HFFc6 (cell line): ENCODE measurements around the gene EMD. TPM values are rescaled to one million over a fixed set of nuclear protein-coding genes. Genes with fewer than 3 reads are reported as not detected.
"Not testable (repeated sequence)": the region's sequence is repeated elsewhere in the genome, so short reads cannot be mapped to it uniquely, and the experiment has no call there.

ENCODE experiments used
- DNase-seq: peaks from one replicate; pipeline ENCODE4 v3.0.0-alpha.2; 2018
- H3K27ac Mint-ChIP-seq: 2 replicates; pipeline ENCODE4 v1.8.0; 2020; ENCODE audit warnings: mild to moderate bottlenecking, mixed read lengths
- H3K27me3 Mint-ChIP-seq: 2 replicates; pipeline ENCODE4 v1.8.0; 2021; ENCODE audit warnings: mild to moderate bottlenecking, moderate library complexity, mixed read lengths; ENCODE audit not compliant: insufficient read depth
- H3K36me3 Mint-ChIP-seq: 2 replicates; pipeline ENCODE4 v1.8.0; 2021; ENCODE audit warnings: low read depth, mixed read lengths
- H3K4me1 Mint-ChIP-seq: 2 replicates; pipeline ENCODE4 v1.8.0; 2020; ENCODE audit warnings: low read depth, mixed read lengths
- H3K4me3 Mint-ChIP-seq: 2 replicates; pipeline ENCODE4 v1.8.0; 2020; ENCODE audit warnings: mild to moderate bottlenecking, moderate library complexity, mixed read lengths
- H3K9me3 Mint-ChIP-seq: 2 replicates; pipeline ENCODE4 v1.8.0; 2020; ENCODE audit warnings: mild to moderate bottlenecking, mixed read lengths
- long read RNA-seq: library from polyadenylated mRNA; unstranded; transcript quantifications from one replicate; pipeline ENCODE4 v2.0.0, GENCODE V29; 2019
- total RNA-seq, 6 experiments: library from RNA; stranded (reverse); fragmentation: NEBNext Ultra II Directional; extraction: Animal tissue kit (Norgen Biotek cat#: 25700); gene quantifications; 2 replicates in 1 of 6; 3 replicates in 5 of 6; pipeline ENCODE4 v1.2.3, GENCODE V29; 2021
- TF ChIP-seq, protein P1 (sequence below): fragments of 200-600 bp; sonication (generic); IDR thresholded peaks from 2 replicates; pipeline ENCODE4 v1.5.0; 2021; ENCODE audit warnings: antibody characterized with exemption, mild to moderate bottlenecking

Gene EMD
- 100 to 1,000 TPM in 4 of 6 experiments, 10 to 100 TPM in 2; 84.8 to 119 (median 108) TPM for total RNA-seq
- long read RNA-seq, transcript EMD-202 (6 exons, 1,379 nt) = major isoform, 27 of 33 reads
- long read RNA-seq, partial matches to known transcripts = 3 of 33 reads
- long read RNA-seq, other reads (novel, unspliced or antisense) = 1 of 33 reads

DNA sequence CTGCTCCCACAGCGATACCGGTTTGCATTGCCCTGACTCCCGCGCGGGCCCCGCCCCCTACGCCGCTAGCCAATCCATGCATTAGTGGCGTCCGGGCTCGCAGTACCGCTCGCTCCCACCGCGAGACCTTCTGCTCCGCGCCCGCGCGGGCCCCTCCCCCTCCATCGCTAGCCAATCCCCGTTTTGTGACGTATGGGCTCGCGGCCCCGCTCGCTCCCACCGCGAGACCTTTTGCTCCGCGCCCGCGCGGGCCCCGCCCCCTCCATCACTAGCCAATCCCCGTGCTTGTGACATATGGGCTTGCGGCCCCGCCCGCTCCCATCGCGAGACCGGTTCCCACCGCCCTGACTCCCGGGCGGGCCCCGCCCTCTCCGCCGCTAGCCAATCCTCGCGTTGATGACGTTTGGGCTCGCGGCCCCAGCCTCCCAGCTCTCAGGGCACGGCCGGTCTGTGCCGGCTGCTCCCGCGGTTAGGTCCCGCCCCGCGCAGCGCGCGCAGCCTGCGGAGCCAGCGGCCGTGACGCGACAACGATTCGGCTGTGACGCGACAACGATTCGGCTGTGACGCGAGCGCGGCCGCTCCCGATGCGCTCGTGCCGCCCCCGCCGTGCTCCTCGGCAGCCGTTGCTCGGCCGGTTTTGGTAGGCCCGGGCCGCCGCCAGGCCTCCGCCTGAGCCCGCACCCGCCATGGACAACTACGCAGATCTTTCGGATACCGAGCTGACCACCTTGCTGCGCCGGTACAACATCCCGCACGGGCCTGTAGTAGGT lies at the start of gene EMD:
EMD (plus strand) TSS at position 497 of the 770 bp plus-strand sequence; CDS start at position 687, 190 bp downstream.
- peak; percentile 96 for DNase-seq
- peaks cover 3% of the 10 kb centered on the region; the same call in 1 of the 2 replicates for H3K27me3 Mint-ChIP-seq
- H3K36me3 Mint-ChIP-seq = peaks cover 6% of the 10 kb centered on the region; the same call in 1 of the 2 replicates
- H3K27ac Mint-ChIP-seq = peak within 1 kb of the TSS; percentile 94
- no peaks in the 10 kb centered on the region for H3K9me3 Mint-ChIP-seq
- H3K4me1 Mint-ChIP-seq = peaks cover 16% of the 10 kb centered on the region
- peak within 1 kb of the TSS; percentile 91 for H3K4me3 Mint-ChIP-seq
- TF ChIP-seq, protein P1, sequence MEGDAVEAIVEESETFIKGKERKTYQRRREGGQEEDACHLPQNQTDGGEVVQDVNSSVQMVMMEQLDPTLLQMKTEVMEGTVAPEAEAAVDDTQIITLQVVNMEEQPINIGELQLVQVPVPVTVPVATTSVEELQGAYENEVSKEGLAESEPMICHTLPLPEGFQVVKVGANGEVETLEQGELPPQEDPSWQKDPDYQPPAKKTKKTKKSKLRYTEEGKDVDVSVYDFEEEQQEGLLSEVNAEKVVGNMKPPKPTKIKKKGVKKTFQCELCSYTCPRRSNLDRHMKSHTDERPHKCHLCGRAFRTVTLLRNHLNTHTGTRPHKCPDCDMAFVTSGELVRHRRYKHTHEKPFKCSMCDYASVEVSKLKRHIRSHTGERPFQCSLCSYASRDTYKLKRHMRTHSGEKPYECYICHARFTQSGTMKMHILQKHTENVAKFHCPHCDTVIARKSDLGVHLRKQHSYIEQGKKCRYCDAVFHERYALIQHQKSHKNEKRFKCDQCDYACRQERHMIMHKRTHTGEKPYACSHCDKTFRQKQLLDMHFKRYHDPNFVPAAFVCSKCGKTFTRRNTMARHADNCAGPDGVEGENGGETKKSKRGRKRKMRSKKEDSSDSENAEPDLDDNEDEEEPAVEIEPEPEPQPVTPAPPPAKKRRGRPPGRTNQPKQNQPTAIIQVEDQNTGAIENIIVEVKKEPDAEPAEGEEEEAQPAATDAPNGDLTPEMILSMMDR = no peak

DNA sequence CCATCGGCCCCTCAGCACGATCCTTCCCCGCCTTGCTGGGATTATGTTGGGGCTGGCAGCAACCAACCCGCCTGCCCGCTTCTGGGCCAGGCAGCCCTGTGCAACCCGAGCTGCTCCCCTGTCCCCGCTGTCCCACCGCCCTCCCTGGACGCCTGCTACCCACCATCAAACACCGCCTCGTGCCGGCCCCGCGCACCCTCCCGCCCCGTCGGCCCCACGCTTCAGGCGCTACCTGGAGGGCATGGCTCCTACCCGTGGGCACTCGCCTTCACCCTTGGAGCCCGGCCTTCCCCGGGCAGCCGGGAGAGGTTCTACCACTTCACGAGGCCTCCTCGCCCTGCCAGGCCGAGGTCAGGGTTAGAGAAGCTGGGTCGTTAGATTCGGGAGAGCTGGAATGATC lies 46.5 kb upstream of the EMD start:
- Mint-ChIP-seq H3K27me3 (peaks cover 9% of the 10 kb centered on the region; the same call in 1 of the 2 replicates), H3K27ac (no peak overlapping the region), H3K4me3 (no peak overlapping the region), H3K9me3 (no peaks in the 10 kb centered on the region), H3K4me1 (peaks cover 22% of the 10 kb centered on the region), H3K36me3 (no peaks in the 10 kb centered on the region)
- TF ChIP-seq, protein P1 = no peak
- no peak for DNase-seq

DNA sequence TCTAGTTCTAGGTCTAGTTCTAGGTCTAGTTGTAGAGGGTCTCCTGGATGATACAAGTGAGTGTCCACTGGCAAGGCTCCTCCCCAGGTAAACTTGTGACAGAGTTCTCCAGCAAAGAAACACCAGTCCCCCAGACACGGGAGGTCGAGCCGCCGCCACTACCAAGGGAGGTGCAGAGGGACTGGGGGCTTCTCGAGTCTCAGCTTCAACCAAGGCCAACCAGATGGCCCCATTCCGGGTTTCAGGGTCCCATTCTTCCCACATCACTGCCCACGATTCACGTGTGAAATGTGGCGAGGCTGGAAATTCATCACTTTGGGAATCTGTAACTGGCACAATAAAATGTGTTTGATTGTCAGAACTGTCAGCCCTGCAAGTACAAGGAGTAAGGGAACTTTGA lies 46.0 kb upstream of the EMD start:
- Mint-ChIP-seq H3K27ac (no peak overlapping the region), H3K4me1 (peaks cover 19% of the 10 kb centered on the region), H3K36me3 (no peaks in the 10 kb centered on the region), H3K9me3 (no peaks in the 10 kb centered on the region), H3K4me3 (no peak overlapping the region), H3K27me3 (peaks cover 7% of the 10 kb centered on the region; the same call in 1 of the 2 replicates)
- no peak for DNase-seq
- TF ChIP-seq, protein P1 = no peak

DNA sequence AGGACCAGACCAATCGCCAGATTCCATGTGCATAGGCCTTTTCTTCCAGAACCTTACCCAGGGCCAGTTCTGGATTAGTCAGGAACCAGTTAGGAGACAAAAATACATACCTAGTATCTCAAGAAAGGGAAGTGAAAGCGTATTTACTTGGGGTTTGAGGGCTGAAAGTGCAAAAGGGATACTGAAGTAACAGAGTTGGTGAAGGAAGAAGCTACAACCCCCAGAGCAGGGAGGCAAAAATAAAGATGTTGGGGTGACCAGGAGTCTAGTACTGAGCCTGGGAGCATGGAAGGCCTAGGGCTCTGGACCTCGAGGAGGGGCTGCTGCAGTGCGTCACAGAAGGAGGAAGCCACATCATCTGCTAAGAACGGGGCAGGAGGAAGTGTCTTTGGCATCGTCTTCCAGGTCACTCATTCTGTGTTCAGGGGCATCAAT lies 45.2 kb upstream of the EMD start:
- Mint-ChIP-seq H3K27me3 (peaks cover 5% of the 10 kb centered on the region; the same call in 1 of the 2 replicates), H3K4me1 (peaks cover 19% of the 10 kb centered on the region), H3K4me3 (no peak overlapping the region), H3K36me3 (no peaks in the 10 kb centered on the region), H3K9me3 (no peaks in the 10 kb centered on the region), H3K27ac (no peak overlapping the region)
- TF ChIP-seq, protein P1 = no peak
- no peak for DNase-seq

DNA sequence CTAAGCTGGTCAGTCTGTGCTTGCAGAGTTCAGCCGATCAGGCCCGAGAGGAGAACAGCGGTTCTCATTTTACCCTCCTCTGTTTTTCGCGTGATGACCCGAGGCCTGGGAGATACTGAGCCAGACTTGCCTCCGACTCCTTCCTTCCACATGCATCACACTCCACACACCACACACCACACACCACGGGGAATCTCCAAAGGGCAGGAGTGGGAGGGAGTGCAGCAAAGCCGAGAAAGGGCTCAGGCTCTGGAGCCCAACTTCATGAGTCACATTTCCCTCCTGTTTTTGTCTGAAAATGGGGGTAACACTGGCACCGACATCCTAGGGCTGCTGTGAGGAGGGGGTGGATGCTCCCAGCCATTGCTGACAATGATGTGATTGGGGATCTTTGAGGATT lies 44.6 kb upstream of the EMD start:
- H3K27ac Mint-ChIP-seq = no peak overlapping the region
- DNase-seq = no peak
- no peak overlapping the region for H3K4me3 Mint-ChIP-seq
- no peaks in the 10 kb centered on the region for H3K36me3 Mint-ChIP-seq
- peaks cover 5% of the 10 kb centered on the region; the same call in 1 of the 2 replicates for H3K27me3 Mint-ChIP-seq
- H3K4me1 Mint-ChIP-seq = peaks cover 19% of the 10 kb centered on the region
- H3K9me3 Mint-ChIP-seq = no peaks in the 10 kb centered on the region
- TF ChIP-seq, protein P1 = no peak

DNA sequence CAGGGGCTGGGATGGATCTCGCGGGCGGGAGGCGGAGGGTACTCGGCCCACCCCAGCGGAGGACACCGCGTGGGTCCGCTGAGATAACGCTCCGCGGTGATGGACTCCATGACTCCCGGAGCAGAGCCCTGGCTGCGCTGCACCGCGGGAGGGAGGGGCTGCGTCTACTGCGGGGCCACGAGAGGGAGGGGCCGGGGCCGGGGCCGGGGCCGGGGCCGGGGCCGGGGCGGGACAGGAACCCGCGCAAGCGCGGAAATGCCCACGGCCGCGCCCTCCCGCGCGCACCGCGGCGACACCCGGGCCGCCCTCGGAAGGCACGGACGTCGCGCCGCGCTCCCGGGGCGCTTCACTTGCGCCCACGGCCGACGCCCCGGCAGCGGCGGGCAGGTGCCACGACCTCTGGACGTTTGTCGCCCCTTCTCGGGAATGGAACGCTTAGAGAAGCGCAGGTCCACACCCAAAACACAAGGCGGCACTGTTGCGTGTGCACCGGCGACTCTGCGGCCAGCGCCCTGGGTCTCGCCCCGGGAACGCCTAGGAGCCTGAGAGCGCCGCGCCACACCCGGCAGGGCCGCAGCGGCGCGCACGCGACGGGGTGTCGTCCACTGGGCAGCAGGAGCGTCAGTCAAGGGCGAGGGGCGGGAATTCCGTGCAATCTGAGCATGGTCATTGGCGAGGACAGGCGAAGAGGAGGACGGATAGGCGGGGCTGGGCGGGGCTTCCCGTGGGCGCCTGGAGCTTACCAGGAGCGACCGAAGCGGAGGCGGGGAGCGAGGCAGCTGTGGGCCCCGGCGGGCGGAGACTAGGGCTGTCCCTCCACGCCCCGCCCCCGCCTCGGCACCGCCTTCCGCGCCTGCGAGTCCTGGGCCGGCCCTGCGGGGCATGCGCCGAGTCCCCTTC lies 37.4 kb upstream of the EMD start:
- not testable (repeated sequence) for H3K4me1 Mint-ChIP-seq, H3K4me3 Mint-ChIP-seq, DNase-seq, H3K27ac Mint-ChIP-seq, H3K27me3 Mint-ChIP-seq, H3K9me3 Mint-ChIP-seq, H3K36me3 Mint-ChIP-seq

DNA sequence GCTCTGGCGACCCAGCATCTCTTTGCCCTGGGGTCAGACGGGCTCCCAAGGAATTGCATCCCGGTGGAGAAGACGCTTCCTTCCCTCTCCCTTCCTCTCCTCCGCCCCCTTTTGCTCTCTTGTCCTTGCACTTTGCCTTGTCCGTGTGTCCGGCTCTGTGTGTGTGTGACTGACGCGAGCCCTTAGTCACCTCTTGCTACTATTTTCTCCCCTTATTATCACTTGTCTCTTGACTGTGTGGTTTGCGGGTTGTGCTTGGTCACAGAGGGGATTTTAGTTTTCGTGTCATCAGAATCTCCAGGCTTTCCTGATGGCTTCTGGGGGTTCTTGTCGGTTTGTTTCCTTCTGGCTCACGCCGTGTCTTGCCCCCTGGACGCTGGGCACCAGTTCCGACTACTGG lies 36.0 kb upstream of the EMD start:
- not testable (repeated sequence) for H3K27ac Mint-ChIP-seq, H3K4me3 Mint-ChIP-seq, DNase-seq, H3K36me3 Mint-ChIP-seq, H3K4me1 Mint-ChIP-seq, H3K9me3 Mint-ChIP-seq, H3K27me3 Mint-ChIP-seq

DNA sequence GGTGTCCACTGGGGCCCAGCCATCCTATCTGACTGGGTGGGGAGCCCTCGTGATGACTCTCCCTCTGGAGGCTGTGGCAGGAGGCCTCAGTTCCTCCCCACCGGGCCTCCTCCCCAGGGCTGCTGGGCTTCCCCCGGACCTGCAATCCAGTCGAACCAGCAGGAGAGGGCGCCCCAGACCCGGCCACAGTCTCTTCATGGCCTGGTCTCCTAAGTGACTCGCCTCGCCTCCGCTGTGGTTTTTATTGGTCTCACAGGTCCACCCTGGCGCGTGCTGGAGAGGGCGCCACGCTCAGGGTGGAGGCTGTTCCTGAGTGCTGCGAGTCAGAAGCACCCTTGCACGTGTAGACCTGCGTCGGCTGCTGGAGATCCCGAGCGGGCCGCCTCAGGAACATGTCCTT lies 35.5 kb upstream of the EMD start:
- not testable (repeated sequence) for H3K4me3 Mint-ChIP-seq

More for the DNA sequence above, 35.5 kb upstream of the EMD start:
- H3K27ac Mint-ChIP-seq, H3K9me3 Mint-ChIP-seq, DNase-seq, H3K36me3 Mint-ChIP-seq, H3K4me1 Mint-ChIP-seq, H3K27me3 Mint-ChIP-seq: not testable (repeated sequence)
